ENCODE measurements around the gene LRRC42.
A peak's percentile ranks its signal among the peaks of the same experiment; 100 is the strongest.
"Not testable (repeated sequence)": the region's sequence is repeated elsewhere in the genome, so short reads cannot be mapped to it uniquely, and the experiment has no call there.

The LRRC42 gene

DNA sequence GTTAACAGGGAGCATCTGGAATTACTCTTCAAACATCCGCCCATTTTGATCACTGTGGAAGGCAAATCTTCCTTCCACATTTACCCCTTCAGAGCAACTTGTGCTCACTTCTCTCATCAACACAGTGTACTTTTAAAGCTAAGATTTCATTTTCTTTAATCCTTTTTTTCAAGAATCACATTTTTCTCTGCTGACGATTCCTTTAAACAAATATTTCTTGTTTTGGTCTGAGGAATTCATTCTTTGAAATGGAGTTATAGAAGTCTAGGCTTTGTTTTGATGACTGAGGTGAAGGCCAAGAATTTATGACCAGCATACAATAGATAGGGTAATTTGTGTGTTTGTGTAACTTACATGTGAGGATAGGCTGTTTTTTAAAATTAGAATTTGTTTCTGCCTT, 25.6 kb downstream of the LRRC42 start:
- DNase-seq: no peak

DNA sequence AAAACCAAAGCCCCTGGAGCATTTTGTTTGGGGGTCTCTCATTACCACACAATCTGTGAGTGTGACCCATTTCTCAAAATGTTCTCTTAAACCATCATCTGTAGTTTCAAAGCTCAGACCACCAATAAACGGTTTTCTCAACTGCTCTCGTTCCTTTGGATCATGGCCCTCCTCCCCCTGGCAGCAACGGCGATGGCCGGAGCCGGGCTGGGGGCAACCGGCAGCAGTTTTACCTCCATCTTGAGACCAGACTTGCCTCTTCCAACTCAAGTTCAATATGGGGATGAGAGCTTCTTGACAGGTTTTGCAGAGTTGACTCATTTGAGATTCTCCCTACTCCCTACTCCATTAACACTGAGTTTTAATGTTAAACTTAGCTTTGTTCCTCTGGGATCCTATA, 29.7 kb downstream of the LRRC42 start:
- no peak for DNase-seq

DNA sequence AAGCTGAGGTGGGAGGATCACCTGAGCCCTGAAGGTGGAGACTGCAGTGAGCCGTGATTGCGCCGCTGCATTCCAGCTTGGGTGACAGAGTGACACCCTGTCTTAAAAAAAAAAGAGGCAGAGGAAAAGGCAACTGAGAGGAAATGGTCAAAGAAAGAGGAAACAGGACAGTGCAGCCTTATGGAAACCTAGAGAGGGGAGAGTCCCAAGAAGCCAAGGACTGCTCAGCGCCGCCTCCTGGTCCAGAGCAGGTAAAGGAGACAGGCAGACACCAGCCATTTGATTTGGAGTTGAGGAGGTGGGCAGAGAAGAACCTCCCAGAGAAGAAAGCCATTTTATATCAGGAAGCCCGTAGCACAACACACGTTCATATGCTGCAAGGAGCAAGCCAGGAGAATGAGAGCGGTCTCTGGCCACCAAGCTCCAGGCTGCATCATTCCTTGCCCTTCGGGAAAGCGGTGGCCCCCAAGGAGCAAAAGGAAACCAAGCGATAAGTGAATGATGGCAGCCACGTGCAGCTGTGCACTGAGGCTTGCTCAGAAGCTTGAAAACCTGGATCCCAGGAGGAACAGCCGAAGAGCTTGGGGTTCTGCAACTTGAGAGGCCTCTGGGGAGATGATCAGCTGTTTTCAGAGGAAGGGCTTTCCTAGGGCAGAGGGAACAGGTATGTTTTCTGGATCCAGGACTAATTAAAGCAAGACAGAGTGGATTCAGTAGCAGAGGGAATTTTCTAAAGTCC, 33.7 kb downstream of the LRRC42 start:
- no peak for DNase-seq

DNA sequence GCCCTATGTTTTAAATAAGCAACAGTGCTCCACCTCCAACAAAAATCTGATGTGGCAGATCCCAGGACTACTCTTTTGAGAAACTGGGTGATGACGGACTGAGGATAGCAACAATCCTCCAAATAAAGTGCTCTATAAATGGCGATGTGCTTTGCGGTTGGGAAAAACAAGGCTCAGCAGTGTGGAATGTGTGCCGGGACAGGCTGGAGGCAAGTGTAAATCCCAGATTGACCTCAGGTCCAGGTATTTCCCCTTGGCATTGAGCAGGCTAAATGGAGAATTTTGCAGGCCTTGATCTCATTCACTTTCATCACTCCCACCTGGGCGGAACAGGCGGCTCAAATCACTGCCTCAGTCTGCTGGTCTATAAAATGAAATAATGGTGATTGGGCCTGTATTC, 35.1 kb downstream of the LRRC42 start:
- no peak for DNase-seq

DNA sequence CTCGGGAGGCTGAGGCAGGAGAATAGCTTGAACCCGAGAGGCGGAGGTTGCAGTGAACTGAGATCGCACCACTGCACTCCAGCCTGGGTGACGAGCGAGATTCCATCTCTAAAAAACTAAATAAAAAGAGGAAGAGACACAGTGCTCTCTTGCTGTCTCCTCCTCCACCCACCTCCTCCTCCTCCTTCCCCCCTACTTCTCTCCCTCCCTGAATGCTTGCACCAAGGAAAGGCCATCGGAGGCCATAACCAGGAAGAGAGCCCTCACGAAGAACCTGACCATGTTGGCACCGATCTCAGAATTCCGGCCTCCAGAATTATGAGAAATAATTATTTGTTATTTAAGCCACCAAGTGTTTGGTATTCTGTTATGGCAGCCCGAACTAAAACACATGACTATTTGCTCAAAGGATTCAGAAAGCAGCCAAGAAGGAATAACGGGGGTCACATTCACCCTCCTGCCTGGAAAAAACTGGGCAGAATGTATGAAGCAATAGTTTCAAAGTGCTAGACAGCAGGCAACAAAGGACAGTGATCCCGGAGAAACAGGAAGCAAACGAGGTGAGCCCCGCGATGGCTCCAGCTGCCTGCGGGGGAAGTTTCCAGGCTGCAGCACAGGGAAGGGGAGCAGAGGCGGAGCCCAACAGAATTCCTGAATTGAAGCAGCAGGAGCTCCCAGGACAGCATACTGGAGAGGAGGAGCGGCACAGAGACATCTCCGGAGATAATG, 36.0 kb downstream of the LRRC42 start:
- peak; percentile 56 for DNase-seq

DNA sequence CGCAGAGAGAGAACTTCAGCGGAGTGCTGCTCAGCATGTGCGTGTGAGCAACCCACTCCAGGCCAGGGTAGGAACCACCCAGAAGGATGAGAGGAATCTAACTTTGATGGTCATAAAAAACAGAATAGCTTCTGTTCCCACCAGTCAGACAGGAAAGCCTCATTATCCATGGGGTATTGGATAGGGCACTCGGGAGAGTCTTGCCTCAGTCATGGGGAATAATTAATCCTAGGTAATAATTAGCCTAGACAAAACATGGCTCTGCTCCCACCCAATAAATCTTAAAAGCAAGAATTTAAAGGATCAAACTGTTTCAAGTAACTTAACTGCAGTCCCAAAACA, 36.6 kb downstream of the LRRC42 start:
- DNase-seq: no peak

DNA sequence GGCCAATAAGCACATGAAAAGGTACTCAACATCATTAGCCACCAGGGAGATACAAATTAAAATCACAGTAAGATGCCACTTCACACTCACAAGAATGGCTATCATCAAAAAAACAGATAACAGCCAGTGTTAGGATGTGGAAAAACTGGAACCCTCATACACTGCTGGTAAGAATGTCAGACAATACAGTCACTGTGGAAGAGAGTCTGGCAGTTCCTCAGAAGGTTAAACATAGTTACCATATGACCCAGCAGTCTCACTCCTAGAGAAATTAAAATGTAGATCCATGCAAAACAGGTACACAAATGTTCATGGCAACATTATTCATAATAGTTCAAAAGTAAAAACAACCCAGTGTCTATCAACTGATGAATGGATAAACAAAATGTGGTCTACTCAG, 38.6 kb downstream of the LRRC42 start:
- DNase-seq: no peak

DNA sequence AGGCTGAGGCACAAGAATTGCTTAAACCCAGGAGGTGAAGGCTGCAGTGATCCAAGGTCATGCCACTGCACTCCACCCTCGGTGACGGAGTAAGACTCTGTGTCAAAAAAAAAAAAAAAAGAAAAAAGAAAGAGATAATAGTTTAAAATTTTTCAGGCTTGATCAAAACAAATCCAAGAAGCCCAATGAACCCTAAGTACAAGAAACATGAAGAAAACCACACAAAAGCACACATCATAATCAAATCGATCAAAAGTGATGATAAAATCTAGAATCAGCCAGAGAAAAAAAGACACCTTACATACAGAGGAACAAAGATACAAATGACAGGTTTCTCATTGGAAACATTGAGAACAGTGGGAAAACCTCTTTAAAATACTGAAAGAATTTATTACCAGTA, 40.3 kb downstream of the LRRC42 start:
- DNase-seq: no peak

DNA sequence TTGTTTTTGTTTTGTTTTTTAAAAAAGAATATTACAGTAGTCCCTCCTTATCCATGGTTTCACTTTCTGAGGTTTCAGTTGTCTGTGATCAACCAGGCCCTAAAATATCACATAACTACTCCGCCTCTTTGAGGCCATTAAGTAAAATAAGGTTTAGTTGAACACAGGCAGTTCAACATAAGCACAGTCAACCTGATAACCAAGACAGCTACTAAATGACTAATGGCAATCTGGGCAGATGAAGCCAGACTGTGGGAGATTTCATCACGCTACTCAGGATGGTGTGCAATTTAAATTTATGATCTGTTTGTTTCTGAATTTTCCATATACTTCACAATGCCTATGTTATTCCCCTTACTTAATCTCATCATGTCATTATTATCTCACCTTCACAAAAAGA, 41.7 kb downstream of the LRRC42 start:
- no peak for DNase-seq

DNA sequence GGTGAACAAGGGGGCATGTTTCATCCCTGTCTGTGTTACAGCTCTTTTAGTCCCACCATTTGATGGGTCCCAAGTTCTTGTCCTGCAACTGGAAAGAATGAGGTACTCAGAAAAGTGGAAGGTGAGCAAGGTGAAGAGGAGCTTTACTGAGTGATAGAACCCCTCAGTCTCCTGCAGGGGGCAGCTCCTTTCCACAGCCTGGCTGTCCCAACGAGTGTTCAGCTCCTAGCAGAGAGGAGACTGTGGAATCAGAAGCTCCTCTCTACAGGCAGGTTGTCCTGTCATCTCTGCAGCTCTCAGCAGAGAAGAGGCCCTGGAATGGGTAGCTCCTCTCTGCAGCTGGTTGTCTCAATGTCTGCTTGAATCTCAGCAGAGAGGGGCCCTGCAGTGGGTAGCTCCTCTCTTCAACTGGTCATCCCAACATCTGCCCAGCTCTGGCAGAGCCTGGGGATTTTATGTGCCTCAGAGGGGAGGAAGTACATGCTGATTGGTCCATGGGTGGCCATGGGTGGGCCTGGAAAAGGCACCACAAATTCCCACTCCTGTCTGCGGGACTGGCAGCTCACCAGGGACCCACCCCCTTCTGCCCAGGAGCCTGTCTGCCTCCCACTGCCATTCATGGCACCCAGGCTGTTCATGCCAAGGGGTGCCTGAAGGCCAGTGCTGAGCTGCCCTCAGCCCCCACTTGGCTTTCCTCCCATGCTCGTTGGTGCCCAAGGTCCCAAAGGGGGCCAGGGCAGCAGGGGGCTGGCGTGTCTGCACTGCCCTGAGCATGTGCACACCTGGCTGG, 46.1 kb downstream of the LRRC42 start:
- no peak for DNase-seq

DNA sequence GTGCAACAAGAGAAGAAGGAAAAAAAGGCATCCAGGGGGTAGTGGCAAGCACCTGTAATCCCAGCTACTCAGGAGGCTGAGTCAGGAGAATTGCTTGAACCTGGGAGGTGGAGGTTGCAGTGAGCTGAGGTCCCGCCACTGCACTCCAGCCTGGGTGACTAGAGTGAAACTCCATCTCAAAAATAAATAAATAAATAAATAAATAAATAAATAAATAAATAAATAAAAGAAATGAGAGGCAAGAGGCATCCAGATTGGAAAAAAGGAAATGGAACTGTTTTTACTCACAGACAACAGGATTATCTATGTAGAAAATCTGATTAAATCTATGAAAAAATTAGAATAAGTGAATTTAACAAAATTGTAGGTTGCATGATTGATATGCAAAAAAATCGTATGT, 48.4 kb downstream of the LRRC42 start:
- DNase-seq: not testable (repeated sequence)

DNA sequence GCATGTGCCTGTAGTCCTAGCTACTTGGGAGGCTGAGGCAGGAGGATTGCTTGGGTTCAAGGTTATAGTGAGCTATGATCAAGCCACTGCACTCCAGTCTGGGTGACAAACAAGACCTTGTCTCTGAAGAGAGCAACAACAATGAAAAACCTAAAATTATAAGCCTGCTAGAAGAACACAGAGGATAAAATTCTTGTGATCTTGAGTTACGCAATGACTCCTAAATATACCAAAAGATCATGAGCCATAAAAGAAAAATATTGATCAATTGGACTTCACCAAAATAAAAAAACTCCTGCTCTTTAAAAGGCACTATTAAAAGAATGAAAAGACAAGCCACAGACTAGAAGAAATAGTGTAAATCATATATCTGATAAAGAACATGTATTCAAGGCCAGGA, 49.5 kb downstream of the LRRC42 start:
- DNase-seq: no peak

DNA sequence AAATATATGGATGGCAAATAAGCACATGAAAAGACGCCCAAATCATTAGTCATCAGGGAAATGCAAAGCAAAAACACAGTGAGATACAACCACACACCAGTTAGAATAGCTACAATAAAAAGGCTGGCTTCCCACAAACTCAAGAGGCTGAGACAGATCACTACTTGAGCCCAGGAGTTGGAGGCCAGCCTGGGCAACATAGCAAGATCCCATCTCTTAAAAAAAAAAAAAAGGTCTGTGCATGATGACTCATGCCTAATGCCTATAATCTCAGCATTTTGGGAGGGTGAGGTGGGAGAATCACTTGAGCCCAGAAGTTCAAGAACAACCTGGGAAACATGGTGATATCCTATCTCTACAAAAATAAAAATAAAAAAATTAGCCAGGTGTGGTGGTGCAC, 52.1 kb downstream of the LRRC42 start:
- DNase-seq: no peak

DNA sequence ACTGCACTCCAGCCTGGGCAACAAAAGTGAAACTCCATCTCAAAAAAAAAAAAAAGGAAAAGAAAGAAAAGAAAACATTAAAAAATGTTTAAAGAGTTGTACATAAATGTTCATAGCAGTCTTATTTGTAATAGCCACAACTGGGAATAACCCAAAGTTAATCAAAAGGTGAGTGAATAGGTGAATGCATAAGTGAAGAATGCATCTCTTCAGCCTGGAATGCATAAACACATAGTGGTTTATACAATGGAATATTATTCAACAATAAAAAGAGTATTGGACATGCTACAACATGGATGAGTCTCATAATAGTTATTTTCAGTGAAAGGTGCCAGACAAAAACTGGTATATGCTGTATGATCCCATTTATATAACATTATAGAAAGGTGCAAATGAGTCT, 53.8 kb downstream of the LRRC42 start:
- DNase-seq: no peak

DNA sequence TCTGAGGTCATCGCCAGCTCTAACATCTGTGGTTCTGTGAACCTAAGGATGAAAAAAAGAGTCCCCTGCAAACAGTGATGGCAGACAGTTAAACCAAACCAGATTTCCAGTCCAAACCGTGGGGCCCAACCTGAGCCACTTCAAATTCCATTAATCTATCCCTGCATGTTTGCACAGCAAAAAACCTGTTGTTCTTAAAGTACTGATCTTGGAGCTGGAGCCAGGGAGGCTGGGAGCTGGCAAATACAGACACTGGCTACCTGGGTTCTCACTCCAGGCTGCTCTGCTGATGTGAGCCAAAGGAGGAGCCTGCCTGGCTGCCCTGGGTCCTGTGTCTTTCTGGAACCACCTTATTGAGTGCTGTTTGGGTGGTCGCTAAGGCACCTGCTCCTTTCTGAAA, 55.4 kb downstream of the LRRC42 start:
- peak; percentile 46 for DNase-seq

DNA sequence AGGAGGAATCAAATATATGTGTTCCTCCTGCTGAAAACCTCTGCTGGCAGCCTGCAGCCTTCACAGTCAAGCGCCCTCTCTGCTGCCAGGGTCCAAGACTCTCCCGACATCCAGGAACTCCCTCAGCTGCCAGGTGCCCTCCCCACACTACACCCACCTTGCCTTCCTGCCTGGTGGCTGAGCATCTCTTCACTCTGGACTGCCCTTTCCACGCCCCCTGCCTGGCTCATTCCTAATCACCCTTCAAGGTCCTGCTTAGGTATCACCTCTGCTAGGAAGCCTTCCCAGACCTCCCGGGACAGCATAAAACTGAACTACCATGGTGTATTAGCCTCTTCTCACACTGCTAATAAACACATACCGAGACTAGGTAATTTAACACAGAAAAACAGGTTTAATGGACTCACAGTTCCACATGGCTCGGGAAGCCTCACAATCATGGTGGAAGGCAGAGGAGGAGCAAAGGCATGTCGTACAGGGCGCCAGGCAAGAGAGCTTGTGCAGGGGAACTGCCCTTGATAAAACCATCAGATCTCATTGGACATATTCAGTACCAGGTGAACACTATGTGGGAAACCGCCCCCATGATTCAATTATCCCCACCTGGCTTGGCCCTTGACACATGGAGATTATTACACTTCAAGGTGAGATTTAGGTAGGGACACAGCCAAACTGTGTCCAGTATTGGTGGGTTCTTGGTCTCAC, 56.5 kb downstream of the LRRC42 start:
- no peak for DNase-seq

DNA sequence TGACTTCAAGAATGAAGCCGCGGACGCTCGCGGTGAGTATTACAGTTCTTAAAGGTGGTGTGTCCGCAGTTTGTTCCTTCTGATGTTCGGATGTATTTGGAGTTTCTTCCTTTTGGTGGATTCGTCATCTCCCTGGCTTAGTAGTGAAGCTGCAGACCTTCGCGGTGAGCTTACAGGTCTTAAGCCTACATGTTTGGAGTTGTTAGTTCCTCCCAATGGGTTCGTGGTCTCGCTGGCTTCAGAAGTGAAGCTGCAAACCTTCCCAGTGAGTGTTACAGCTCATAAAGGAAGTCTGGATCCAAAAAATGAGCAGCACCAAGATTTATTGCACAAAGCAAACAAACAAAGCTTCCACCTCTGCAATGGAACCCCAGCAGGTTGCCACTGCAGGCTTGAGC, 57.1 kb downstream of the LRRC42 start:
- DNase-seq: no peak

DNA sequence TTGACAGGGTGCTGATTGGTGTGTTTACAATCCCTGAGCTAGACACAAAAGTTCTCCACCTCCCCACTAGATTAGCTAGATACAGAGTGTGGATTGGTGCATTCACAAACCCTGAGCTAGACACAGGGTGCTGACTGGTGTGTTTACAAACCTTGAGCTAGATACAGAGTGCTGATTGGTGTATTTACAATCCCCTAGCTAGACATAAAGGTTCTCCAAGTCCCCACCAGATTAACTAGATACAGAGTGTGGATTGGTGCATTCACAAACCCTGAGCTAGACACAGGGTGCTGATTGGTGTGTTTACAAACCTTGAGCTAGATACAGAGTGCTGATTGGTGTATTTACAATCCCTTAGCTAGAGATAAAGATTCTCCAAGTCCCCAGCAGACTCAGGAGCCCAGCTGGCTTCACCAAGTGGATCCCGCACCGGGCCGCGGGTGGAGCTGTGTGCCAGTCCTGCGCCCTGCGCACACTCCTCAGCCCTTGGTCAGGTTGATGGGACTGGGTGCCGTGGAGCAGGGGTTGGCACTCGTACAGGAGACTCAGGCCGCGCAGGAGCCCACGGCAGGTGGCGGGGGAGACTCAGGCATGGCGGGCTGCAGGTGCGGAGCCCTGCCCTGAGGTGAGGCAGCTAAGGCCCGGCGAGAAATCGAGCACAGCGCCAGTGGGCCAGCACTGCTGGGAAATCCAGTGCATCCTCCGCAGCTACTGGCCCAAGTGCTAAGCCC, 57.8 kb downstream of the LRRC42 start:
- not testable (repeated sequence) for DNase-seq

DNA sequence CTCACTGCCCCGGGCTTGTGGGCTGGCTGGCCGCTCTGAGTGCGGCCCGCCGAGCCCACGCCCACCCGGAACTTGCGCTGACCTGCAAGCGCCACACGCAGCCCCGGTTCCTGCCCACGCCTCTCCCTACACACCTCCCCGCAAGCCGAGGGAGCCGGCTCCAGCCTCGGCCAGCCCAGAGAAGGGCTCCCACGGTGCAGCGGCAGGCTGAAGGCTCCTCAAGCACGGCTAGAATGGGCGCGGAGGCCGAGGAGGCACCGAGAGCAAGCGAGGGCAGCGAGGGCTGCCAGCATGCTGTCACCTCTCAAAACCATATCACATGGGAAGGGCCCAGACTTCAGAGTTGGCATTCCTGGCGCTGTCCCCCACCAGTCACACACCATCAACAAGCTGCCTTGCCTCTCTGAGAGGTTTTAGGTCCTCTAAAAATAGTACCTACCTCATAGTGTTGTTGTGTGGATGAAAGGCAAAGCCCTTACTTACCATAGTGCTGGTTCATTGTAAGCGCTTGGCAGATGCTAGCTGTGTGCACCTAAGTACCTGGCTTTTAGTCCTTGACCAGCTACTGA, 58.4 kb downstream of the LRRC42 start:
- no peak for DNase-seq

DNA sequence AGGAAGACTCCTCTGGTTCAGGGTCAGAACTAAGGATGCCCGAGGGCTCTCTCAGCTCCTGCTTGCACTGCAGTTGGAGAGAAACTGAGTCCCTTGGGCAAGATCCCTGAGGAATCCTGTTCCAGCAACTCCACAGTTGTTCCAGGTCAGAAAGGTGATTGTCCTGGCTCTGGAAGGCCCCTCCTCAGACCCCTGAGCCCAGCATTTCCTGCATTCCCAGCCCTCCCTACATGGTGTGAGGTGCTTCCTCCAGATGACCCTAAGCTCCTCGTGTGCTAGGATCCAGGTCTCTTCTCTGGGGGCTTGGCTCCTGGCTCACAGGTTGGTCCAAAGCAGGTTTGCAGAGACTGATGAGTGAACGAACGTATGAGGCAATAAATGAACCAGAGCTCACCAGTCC, 60.4 kb downstream of the LRRC42 start:
- DNase-seq: no peak

DNA sequence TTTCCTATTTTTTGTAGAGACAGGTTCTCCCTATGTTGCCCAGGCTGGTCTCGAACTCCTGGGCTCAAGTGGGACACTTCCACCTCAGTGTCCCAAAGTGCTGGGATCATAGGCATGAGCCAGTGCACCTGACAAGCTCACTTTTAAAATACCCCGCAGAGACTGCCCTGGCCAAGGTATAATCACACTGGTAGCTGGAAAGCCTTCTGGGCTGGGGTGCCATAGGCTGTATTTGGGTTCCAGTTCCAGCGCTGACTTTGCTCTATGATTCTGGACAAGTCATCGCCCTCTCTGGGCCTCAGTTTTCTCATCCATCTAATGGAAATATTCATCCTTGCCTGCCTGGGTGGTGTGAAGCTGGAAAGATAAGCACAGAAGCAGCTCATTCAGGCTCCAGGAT, 61.5 kb downstream of the LRRC42 start:
- DNase-seq: no peak

DNA sequence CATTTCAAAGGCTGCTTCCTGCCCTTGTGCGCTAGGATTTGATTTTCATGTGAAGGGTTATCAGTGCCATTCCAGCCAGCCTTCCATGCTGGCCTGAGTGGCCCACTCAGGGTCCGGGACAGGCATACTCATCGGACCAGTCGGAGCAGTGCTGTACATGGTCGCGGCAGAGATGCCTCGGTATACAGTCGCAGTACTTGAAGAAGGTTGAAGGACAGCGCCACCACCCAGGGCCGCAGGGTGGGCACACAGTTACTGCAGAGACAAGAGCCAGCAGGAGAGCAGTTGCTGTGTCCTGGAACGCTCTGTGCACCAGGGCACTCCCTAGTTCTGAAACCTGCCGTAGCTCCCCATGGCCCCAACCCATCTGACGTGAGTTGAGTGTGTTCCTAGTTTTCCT, 62.7 kb downstream of the LRRC42 start:
- DNase-seq: no peak

All from NCI-H510A treated with DMSO at 0.1 percent for 48 hours (cell line).